A549 treated with DMSO at 1 μM for 4 hours (cell line): ENCODE data around the gene TF. TPM values are rescaled to one million over a fixed set of nuclear protein-coding genes. Genes with fewer than 3 reads are reported as not detected.

Source experiments
- total RNA-seq: library from RNA; stranded (reverse); fragments of 200-300 nt; extraction: Qiagen RNA extraction; gene quantifications from 5 replicates; pipeline ENCODE4 v1.2.3, GENCODE V29; 2022; ENCODE audit warnings: low read depth

The TF gene
- 0.68 to 1.4 TPM (median 0.83 TPM) in 5 replicates for total RNA-seq

GRCh38 chr3:133745981-133746711 lies at the start of gene TF:
TF (plus strand) TSS chr3:133746393; CDS start chr3:133746441, 48 bp downstream.

GRCh38 chr3:133805702-133806475 lies 59.7 kb downstream of the TF start, which contains the start of gene SRPRB:
SRPRB (plus strand) TSS chr3:133805815; CDS start chr3:133805849, 34 bp downstream.

Other genes with a start within 250 kb of the TF start
- 113 to 131 TPM (median 126 TPM) in 5 replicates for gene CDV3, start 172.7 kb upstream of the TF start, total RNA-seq
- gene TOPBP1, start 84.5 kb upstream of the TF start, total RNA-seq: 25.9 to 31.2 TPM (median 27.9 TPM) in 5 replicates
- 53.9 to 64.1 TPM (median 58.1 TPM) in 5 replicates for gene SRPRB, start 59.4 kb downstream of the TF start, total RNA-seq
- gene RAB6B, start 149.5 kb downstream of the TF start, total RNA-seq: 1.5 to 2.4 TPM (median 1.7 TPM) in 5 replicates